Activated CD8-positive, alpha-beta memory T cell treated with anti-CD3 and anti-CD28 coated beads, Interleukin-2, amount 50 U/mL, for 1 hour (primary cell): Measurements from ENCODE around the gene CDKL4.
A peak's percentile ranks its signal among the peaks of the same experiment; 100 is the strongest.
"Not testable (repeated sequence)": the region's sequence is repeated elsewhere in the genome, so short reads cannot be mapped to it uniquely, and the experiment has no call there.

Experiments used
- DNase-seq: peaks from one replicate; pipeline ENCODE4 v3.0.0-alpha.2; 2020; ENCODE audit errors: extremely low read depth

The CDKL4 gene

GRCh38 chr2:39232141-39232540 lies 11.6 kb downstream of the CDKL4 start:
- no peak for DNase-seq

- DNase-seq, result no peak
These were observed 15.2 kb downstream of the CDKL4 start for GRCh38 chr2:39228413-39229209.

GRCh38 chr2:39227628-39228412 lies 15.9 kb downstream of the CDKL4 start:
- peak; percentile 38 for DNase-seq

- DNase-seq, result no peak
These were observed 18.2 kb downstream of the CDKL4 start for GRCh38 chr2:39225567-39225966.

GRCh38 chr2:39223909-39224308 lies 19.9 kb downstream of the CDKL4 start:
- no peak for DNase-seq

GRCh38 chr2:39221459-39221858 lies 22.3 kb downstream of the CDKL4 start:
- DNase-seq, result no peak

- no peak for DNase-seq
These were observed 23.6 kb downstream of the CDKL4 start for GRCh38 chr2:39220136-39220535.

- no peak for DNase-seq
These were observed 25.4 kb downstream of the CDKL4 start for GRCh38 chr2:39218391-39218790.

GRCh38 chr2:39217192-39217550 lies 26.6 kb downstream of the CDKL4 start:
- no peak for DNase-seq

GRCh38 chr2:39216346-39217191 lies 27.2 kb downstream of the CDKL4 start:
- peak; percentile 36 for DNase-seq

GRCh38 chr2:39215545-39215944 lies 28.2 kb downstream of the CDKL4 start:
- no peak for DNase-seq

- DNase-seq, result no peak
These were observed 30.8 kb downstream of the CDKL4 start for GRCh38 chr2:39213015-39213414.

GRCh38 chr2:39210846-39211245 lies 32.9 kb downstream of the CDKL4 start:
- DNase-seq, result no peak

GRCh38 chr2:39203382-39203781 lies 40.4 kb downstream of the CDKL4 start:
- no peak for DNase-seq

- DNase-seq, result no peak
These were observed 41.0 kb downstream of the CDKL4 start for GRCh38 chr2:39202639-39203369.

GRCh38 chr2:39197003-39197402 lies 46.8 kb downstream of the CDKL4 start:
- DNase-seq, result not testable (repeated sequence)

- DNase-seq, result no peak
These were observed 49.1 kb downstream of the CDKL4 start for GRCh38 chr2:39194686-39195085.

- no peak for DNase-seq
These were observed 54.7 kb downstream of the CDKL4 start for GRCh38 chr2:39188960-39189494.

- no peak for DNase-seq
These were observed 60.1 kb downstream of the CDKL4 start for GRCh38 chr2:39183673-39184072.

- DNase-seq, result no peak
These were observed 62.5 kb downstream of the CDKL4 start for GRCh38 chr2:39181297-39181696.
